Jurkat, Clone E6-1 (cell line): Measurements from ENCODE around the gene MAPKBP1.

Experiments used
- DNase-seq: peaks from one replicate; pipeline ENCODE4 v3.0.0-alpha.2; 2011; ENCODE audit warnings: low read depth, low spot score
- H3K4me3 ChIP-seq: 2 replicates; pipeline ENCODE4 v1.5.1; 2011; ENCODE audit warnings: mild to moderate bottlenecking, low read length, control low read depth, moderate library complexity

MAPKBP1 gene

DNA sequence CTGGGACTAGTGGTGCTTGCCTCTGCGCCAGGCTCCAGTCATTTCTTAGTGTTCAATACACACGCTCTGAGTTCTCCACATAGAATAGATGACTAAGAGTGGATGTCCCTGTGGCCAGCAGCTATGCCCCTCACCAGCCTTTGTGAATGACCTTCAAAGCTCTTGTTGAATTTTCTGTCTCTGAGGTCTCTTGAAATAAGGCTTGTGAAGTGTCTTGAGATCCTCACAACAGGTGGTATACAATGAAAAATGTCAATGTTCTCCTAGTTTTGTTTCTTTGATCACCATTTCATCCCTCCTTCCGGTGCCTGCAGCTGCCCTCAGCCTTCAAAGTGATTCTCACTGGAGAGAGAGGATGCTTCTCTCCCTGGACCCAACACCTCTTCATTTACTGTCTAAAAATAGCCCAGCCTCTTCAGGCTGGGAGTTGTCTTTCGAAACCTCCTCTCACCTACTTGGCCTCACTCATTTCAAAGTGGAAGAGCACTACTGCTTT, 5.4 kb downstream of the MAPKBP1 start:
- no peak overlapping the region for H3K4me3 ChIP-seq
- DNase-seq: no peak

DNA sequence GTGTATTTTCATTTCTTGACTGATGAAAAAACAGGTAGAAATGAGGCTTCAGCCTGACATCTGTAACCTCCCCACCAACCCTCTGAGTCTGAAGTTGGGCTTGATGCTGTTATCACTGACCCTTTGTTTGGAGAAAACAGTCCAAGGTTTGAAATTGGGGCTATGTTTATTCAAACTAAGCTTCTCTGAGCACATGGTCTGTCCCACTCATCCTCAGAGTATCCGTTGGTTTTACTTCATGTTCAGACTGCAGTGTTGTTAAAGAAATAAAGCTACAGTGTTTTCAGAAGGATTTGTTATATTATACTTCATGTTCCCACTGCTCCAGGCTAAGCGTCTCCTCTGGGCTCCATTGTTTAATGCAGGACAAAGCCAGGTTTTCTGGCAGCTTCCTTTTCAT, 6.0 kb downstream of the MAPKBP1 start:
- no peak overlapping the region for H3K4me3 ChIP-seq
- DNase-seq: no peak

DNA sequence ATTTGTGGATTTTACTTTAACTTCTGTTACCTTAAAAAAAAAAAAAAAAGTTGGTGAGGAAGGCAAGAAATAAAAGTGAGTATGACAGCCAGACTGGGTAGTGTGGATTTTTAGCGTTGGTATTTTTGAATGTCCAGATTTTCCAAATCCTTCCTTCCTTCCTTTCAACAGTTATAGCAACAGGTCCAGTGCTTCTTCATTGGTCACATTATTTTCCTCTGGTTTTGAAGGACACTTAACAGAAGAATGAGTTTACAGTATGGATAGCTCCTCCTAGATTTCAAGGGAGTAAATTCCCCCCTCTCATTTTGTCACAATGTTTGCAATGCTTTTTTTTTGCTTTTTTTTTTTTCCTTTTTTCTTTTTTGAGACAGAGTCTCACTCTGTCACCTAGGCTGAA, 6.4 kb downstream of the MAPKBP1 start:
- DNase-seq: no peak

DNA sequence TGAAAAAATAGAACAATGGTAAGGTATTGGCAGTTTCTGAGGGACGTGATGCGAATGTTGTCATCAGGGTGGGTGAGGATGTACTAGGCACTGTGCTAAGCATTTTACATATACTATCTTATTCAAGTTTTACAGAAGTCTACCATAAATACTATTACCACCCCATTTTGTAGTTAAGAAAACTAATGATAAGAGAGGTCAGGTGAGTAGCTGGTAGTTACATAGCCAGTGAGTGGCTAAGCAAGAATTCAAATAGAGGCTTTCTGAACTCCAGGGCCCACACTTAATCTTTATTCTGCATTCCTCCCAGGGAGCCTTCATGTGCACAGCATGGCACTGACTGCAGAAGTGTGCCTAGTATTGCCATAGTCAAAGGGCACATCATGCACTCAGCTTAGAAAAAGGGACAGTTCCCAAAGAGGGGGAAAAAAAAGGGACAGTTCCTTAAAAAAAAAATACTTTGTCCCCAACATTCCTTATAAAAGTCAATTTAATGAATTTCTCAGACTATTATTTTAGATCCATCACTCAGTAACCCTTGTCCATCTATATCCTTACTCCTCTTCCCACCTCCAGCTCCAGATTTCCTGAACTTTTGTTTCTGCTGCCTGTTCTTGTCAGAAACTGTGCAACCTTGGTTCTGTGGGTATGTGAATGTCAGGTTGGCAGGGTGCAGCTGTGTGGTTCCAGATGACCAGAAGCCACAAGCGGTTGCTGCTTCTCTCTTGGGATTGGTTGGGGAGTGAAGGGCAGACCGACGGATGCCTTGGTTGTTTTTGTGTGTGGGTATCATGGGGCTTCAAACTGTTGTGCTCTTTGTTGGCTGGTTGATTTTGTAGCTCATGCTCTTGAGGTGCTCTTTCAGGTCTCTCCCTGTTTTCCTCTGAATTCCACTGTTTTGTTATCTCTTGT, 8.3 kb downstream of the MAPKBP1 start:
- H3K4me3 ChIP-seq: no peak overlapping the region
- no peak for DNase-seq

More for the DNA sequence above, 6.4 kb downstream of the MAPKBP1 start:
- no peak overlapping the region for H3K4me3 ChIP-seq

DNA sequence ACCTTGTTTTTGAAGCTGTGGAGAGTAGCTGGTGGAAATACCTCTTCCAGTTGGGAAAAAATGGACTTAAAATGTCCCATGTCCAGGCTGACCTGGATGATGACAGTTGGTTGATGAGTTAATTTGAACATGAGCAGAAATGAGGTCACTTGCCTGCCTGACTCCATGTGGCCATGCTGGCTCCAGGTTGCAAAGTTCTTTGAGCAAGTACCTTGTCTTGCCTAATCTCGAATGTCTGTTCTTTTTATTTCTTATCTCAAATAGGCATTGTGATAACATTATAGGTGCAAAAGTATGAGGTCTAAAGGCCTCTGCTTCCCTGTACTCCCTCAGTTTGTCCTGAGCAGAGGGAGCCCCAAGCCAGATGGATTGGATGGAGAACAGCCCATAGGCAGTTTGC, 9.0 kb downstream of the MAPKBP1 start:
- no peak overlapping the region for H3K4me3 ChIP-seq
- DNase-seq: no peak

DNA sequence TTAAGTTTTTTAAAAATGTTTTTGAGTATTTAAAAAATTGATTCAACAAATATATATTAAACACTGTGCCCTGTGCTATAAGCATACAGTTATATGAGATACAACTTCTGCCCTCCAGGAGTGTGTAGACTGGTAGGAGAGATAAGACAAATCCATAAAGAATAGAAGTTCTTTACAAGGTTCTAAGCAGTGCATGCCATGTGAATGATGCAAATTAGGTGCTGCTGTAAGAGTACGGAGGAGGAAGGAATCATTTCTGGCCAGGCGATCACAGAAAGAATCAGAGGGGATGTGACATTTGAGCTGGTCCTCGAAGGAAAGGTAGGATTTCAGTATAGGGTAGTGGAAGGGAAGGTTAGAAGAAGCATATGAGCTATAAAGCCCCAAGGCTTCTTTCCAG, 14.0 kb downstream of the MAPKBP1 start:
- no peak for DNase-seq
- H3K4me3 ChIP-seq: no peak overlapping the region

DNA sequence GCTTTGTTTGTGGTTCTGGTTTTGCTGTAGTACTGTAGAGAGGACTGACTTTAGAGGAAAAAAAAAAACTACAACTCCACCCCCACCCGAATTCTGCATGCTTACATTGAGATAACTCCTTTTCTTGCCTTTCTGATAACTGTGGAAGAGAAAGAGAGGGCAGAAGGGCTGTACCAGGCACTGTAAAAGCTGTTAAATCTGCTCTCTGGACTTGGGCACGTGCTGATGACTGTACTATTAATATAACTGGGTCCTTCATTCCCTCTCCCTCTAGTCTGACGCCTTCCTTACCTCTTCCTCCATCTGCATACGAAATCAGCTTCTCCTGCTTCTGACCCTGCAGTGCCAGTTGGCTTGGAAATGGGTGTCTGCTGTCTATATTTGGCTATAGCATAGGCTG, 15.0 kb downstream of the MAPKBP1 start:
- no peak for DNase-seq
- no peak overlapping the region for H3K4me3 ChIP-seq

DNA sequence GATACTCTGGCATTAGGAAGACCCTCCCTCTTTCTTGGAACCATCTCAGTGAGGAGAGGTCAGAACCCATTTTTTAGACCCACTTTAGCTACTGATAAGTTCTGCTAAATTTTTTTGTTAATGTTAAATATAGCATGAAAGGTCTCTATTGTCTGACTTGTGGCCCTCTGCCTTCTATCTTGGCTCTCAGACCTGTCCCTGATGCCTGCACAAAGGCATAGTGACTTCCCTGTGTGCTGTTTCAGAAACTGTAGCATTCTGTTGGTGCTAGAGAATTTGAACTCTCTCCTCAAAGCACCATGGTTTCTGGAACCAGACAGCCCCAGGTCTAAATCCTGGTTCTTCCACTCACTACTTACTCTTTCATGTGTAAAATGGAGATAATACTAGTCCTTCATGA, 15.4 kb downstream of the MAPKBP1 start:
- DNase-seq: no peak
- H3K4me3 ChIP-seq: no peak overlapping the region

DNA sequence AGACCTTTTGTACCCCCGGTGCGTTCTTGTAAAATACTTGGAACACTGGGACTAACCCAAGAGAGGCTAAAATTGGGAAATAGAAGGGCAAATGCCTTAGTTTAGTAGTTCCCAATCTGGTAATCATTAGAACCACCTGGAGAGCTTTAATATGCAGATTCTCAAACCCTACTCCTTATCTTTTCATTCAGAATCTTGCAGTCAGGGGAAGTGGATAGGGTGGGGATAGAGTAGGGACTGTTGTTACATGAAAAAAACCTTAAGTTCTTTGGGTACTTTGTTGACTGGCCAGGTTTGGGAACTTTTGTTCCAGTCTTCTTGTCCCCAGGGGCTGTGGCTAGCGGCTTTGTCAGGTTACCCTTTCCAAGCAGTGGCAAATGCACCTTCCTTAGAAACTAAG, 15.9 kb downstream of the MAPKBP1 start:
- DNase-seq: no peak
- H3K4me3 ChIP-seq: no peak overlapping the region

DNA sequence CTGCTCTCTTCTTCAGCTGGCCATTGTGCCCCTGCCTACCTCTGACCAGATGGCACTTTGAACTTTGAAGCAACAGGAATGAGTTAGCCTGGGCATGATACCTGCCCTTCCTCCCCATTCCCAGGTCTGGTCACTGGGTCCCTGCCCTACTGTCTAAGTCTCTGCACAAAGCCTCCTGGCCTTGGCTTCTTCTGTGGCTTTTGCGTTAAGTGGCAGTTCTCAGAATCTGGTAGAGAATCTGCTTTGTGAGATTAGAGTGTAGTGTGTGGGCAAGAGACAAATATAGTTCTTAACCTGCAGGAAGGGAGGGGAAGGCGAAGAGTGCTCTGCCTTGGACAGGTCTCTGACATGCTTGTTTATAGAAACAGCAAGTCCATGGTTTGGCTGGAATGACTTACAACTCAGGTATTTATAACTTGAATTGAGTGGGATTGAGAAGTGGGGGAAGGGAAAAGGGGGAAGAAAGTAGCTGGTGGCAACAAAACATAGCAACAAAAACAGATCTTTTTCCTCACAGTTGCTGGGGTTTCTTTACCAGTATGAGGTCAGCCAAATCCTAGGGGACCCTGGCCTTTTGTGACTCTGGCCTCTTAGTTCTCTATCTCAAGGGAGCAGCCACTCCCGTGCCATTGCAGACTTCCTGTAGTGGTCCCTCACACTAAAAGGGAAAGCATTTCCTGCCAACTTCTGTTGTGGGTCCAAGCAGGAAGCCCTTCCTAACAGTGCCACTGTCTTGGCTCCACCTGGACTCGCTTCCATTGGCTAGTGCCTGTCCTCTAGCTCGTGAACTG, 16.7 kb downstream of the MAPKBP1 start:
- peak; percentile 58 for DNase-seq
- H3K4me3 ChIP-seq: peak overlapping the region; percentile 11; the same call in 1 of the 2 replicates

DNA sequence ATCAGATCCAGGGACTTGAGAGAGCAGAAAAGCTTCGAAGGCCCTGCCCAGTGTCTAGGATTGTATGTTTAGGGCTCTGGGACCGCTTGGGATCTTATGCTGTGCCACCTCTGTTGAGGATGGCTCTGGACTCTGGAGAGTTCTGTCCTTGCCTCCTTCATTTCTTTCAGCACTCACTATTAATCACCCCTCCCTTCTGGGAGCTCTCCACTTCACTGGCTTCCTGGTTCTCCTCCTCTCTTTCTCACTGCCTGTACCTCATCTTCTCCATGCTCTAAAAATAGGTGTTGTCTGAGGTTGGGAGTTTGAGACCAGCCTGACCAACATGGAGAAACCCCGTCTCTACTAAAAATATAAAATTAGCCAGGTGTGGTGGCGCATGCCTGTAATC, 17.3 kb downstream of the MAPKBP1 start:
- H3K4me3 ChIP-seq: peak overlapping the region; percentile 11; the same call in 1 of the 2 replicates
- DNase-seq: no peak

DNA sequence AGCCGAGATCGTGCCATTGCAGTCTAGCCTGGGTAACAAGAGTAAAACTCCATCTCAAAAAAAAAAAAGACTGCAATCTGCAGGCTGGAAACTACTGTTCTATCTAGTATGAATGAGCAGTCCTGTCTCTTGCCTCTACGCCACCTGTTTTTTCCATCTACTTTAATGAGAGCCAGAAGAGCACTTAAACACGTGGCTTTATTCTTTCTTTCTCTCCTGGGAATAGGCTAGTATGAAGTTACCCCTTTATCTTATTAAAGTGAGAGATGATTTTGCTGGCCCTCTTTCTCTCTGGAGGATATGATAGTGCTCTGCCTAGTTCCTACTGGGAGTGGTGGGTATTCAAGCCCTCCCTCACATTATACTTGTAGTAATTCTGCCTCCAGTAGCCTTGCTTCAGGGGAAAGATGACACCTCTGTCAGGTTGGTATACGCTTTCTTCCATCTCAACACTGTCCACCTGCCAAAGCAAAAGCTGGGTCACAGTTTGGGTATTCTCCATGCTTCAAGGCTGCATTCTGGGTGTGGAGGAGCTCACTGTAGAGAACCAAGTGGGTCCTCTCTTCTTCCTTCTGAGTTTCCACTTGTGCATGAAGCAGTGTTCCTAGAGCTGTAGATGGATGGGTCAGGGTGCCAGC, 17.8 kb downstream of the MAPKBP1 start:
- no peak for DNase-seq
- no peak overlapping the region for H3K4me3 ChIP-seq

DNA sequence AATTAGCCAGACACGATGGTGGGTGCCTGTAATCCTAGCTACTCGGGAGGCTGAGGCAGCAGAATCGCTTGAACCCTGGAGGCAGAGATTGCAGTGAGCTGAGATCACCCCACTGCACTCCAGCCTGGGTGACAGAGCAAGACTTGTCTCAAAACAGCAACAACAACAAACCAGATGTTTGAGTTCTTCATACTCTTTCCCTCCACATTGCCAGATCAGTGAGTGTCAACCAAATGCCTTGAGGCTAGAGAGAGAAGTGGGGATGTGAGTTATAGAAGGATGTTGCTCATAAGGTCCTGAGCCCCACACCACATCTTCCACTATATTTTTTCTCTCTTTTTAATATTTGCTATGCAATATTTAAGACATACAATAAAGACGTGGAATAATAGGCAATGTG, 19.8 kb downstream of the MAPKBP1 start:
- DNase-seq: no peak
- no peak overlapping the region for H3K4me3 ChIP-seq

DNA sequence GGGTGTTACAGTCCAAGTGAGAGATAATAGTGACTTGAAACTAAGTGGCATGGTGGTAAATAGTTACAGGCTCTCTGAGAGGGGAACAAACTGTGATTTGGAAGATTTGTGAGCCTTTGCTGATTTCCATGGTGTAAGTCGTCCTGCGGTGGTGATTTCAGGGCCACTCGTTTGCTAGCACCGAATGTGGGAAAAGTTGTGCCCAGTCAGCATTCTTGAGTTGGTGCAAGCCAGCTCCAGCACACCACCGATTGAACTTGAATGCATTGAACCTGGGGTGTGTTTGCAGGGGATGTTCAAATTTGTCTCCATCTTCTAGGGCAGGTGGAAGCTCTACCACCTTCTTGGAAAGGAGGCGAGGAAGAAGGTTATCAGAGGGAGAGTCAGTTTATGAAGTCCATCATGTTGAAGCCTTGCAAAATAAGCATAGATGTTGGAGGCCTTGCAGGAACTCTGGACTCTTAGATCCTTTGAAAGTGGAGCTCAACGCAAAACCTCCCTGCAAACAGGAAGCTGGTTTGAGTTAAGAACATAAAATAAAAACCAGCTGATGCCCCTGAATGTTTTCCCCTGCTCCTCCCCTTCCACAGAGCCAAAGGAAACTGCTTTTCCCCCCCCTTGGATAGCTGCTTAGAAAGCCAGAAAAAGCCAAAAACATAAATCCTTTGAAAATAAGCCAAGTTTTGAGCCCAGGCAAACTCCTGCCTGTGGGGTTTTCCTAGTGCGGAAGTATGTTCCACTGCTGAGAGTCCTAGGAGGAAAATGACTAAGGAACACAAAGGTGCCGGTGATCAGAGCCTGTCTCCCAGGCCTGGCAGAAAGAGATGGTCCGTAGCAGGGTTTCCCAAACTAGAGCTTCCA, 21.9 kb downstream of the MAPKBP1 start:
- no peak for DNase-seq
- no peak overlapping the region for H3K4me3 ChIP-seq

DNA sequence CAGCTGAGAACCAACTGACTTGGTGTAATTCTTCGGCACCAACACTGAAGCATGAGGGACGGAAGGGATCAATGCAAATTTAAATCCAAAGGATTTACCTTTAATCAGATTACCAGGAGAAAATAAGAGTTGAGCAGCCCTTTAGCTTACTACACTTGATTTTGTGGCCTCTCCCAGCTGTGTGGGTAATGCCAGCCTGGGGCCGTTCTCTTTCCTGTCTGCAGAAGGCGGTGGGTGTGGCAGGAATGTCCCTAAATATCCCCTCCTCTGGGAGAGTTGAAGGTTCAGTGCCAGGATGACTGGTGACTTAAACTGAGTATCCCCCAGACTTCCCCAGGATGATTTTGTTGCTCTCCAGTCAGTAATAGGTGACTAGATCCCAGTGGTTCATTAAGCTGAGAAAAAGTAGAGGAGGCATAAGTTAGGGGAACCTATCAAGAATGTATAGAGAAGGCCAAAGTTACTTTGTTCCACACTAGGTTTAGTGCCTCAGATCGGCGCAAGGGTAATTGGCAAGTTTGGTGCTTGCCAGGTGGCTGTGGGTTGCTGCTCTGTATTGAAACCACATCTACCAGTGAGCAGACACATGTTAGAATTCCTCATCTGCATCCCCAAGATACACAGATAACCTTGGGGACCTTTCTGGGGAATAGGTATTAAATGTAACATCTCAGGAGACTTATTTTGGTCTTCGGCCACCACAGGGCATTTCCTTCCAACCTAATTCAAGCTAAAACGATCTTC, 23.1 kb downstream of the MAPKBP1 start:
- H3K4me3 ChIP-seq: no peak overlapping the region
- no peak for DNase-seq

DNA sequence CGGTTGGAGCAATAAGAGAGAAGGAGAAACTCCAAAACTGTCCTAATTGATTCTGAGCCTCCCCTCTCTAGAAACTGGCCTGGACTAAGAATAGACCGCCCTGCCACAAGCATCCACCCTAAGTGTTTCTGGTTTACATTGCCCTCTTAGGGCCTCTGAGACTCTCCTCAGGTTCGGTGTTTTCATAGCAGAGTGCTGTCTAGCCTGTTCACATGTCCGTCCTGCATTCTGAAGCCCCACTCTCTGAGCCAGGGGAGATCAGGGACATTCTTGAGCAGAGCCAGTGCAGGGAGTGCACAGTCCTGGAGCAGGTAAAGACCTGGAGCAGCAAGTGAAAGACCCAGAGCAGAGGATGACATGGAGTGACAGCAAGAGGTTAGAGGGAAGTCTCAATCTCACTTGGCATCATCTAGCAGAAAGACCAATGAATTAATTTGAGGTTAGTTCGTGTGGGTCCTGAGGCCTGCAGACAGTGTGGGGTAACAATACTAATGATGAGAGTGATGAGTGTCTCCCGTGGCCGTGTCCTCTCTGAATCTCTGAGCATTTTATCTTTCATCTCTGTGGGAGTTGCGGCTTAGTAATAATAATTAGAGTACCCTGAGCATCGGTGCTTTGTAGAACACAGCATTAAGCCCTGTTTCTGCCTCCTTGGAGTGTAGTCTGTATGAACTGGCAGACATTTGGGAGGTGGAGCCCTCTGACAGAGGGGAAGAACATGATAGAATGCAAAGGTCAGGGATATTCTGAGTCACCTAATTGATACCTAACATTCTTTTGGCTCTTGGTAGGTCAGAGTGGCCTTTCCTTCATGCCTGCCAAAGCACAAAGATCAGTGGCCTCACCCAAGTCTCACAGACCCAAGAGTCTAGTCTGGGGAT, 24.6 kb downstream of the MAPKBP1 start:
- H3K4me3 ChIP-seq: no peak overlapping the region
- no peak for DNase-seq

DNA sequence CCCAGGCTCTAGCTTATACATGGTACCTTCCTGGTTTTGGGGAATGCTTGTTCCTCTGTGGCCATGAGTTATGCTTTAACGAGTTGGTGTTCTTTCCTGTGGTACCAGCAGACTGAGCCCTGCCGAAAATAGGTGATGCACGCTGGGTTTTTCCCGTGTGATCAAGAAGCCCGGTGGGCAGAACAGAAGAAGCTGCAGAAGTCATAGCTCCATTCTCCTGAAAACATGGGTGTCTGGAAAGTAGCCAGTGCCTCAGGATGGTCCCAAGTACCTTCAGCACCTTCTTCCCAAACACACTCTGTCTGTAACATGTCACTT, 25.2 kb downstream of the MAPKBP1 start:
- no peak overlapping the region for H3K4me3 ChIP-seq
- DNase-seq: no peak
